H1 (cell line): ENCODE results near the gene GALP. TPM values are rescaled to one million over a fixed set of nuclear protein-coding genes. Genes with fewer than 3 reads are reported as not detected.

Experiments
- CTCF ChIA-PET: fragments of 300-600 bp; sonication (Branson Sonifier 250); formaldehyde crosslinking; loops from one replicate; lab custom pipeline; 2021; ENCODE audit not compliant: partially characterized antibody; lab: Charles Lee
- POLR2A ChIA-PET: fragments of 300-600 bp; sonication (Branson Sonifier 250); formaldehyde crosslinking; loops from one replicate; lab custom pipeline; 2021; ENCODE audit warnings: inconsistent platforms; ENCODE audit not compliant: partially characterized antibody; lab: Charles Lee
- DNase-seq, 2 experiments: peaks; one replicate each; pipeline versions ENCODE4 v3.0.0 to v3.0.0-alpha.2; 2010 to 2022; ENCODE audit warnings: low spot score in 2 of 2, low read depth in 1 of 2, mixed read lengths in 1 of 2
- FAIRE-seq: peaks from 2 replicates; lab custom pipeline; 2011; peaks lifted over from hg19 to GRCh38; lab: Jason Lieb, UNC
- H2AFZ ChIP-seq: 2 replicates; pipeline ENCODE4 v1.8.1; 2012; ENCODE audit warnings: low read length, inconsistent platforms
- H2AK5ac ChIP-seq: 2 replicates; pipeline ENCODE4 v1.6.1; 2013; ENCODE audit warnings: low read depth, low read length
- H2BK120ac ChIP-seq: replicated peaks from 2 replicates; pipeline ENCODE3; 2013; ENCODE audit warnings: low read depth, low read length, inconsistent platforms
- H2BK12ac ChIP-seq: 2 replicates; pipeline ENCODE4 v1.6.1; 2013; ENCODE audit warnings: low read depth, low read length
- H2BK15ac ChIP-seq: 2 replicates; pipeline ENCODE4 v1.6.1; 2013; ENCODE audit warnings: low read length
- H2BK20ac ChIP-seq: 2 replicates; pipeline ENCODE4 v1.6.1; 2013; ENCODE audit warnings: low read length
- H2BK5ac ChIP-seq: 2 replicates; pipeline ENCODE4 v1.6.1; 2013; ENCODE audit warnings: low read depth, low read length
- H3K14ac ChIP-seq: 2 replicates; pipeline ENCODE4 v1.6.1; 2013; ENCODE audit warnings: inconsistent platforms; ENCODE audit not compliant: insufficient read length
- H3K18ac ChIP-seq: 2 replicates; pipeline ENCODE4 v1.6.1; 2013; ENCODE audit warnings: low read length; ENCODE audit errors: extremely low read depth
- H3K23ac ChIP-seq: 2 replicates; pipeline ENCODE4 v1.6.1; 2013; ENCODE audit warnings: inconsistent platforms; ENCODE audit not compliant: insufficient read length
- H3K23me2 ChIP-seq: 2 replicates; pipeline ENCODE4 v1.6.1; 2013; ENCODE audit warnings: low read depth, low read length
- H3K27ac ChIP-seq: 2 replicates; pipeline ENCODE4 v1.6.1; 2011; ENCODE audit warnings: low read depth, low read length, inconsistent platforms
- H3K27me3 ChIP-seq, 4 experiments: replicated peaks in 1 of 4; 1 replicate in 1 of 4; 2 replicates in 3 of 4; pipeline versions ENCODE4 v1.6.1 to v1.8.1; 2011 to 2013; ENCODE audit warnings: low read length in 3 of 4, mild to moderate bottlenecking in 3 of 4, inconsistent platforms in 2 of 4, mixed read lengths in 2 of 4, moderate library complexity in 1 of 4; ENCODE audit not compliant: control insufficient read depth in 3 of 4, insufficient read depth in 3 of 4; ENCODE audit errors: extremely low read depth in 1 of 4
- H3K36me3 ChIP-seq, 4 experiments: 2 replicates each; pipeline versions ENCODE4 v1.6.1 to v1.8.1; 2011 to 2013; ENCODE audit warnings: mild to moderate bottlenecking in 4 of 4, low read length in 3 of 4, moderate library complexity in 2 of 4, control low read depth in 1 of 4, inconsistent platforms in 1 of 4; ENCODE audit not compliant: insufficient read depth in 4 of 4, control insufficient read depth in 2 of 4
- H3K4ac ChIP-seq: replicated peaks from 2 replicates; pipeline ENCODE3; 2013; ENCODE audit warnings: low read length, low read depth, mixed read lengths, inconsistent platforms; ENCODE audit not compliant: insufficient read length
- H3K4me1 ChIP-seq, 4 experiments: replicated peaks in 1 of 4; 1 replicate in 1 of 4; 2 replicates in 3 of 4; pipeline versions ENCODE4 v1.6.1 to v1.8.1; 2011 to 2013; ENCODE audit warnings: low read length in 3 of 4, inconsistent platforms in 2 of 4, mixed read lengths in 1 of 4; ENCODE audit not compliant: insufficient read depth in 4 of 4, control insufficient read depth in 3 of 4
- H3K4me2 ChIP-seq, 2 experiments: 2 replicates each; pipeline versions ENCODE4 v1.6.1 to v1.8.1; 2011 to 2013; ENCODE audit warnings: low read depth in 2 of 2, low read length in 2 of 2, control low read depth in 1 of 2, inconsistent platforms in 1 of 2, mild to moderate bottlenecking in 1 of 2; ENCODE audit not compliant: insufficient read depth in 1 of 2
- H3K4me3 ChIP-seq, 4 experiments: fragments of 200-600, 300-600 bp in 1 of 4; sonication (generic), shearing (Covaris generic), sonication (Bioruptor Twin) in 1 of 4; 2 replicates each; pipeline versions ENCODE4 v1.5.1 to v1.8.1; 2011 to 2016; ENCODE audit warnings: low read length in 4 of 4, low read depth in 3 of 4, control low read depth in 2 of 4, inconsistent platforms in 2 of 4, mild to moderate bottlenecking in 2 of 4, mixed read lengths in 1 of 4, moderate library complexity in 1 of 4; ENCODE audit not compliant: insufficient read depth in 2 of 4; ENCODE audit errors: extremely low read depth in 1 of 4
- H3K56ac ChIP-seq: replicated peaks from 2 replicates; pipeline ENCODE3; 2013; ENCODE audit warnings: low read depth, mild to moderate bottlenecking, mixed read lengths, low read length, inconsistent platforms; ENCODE audit not compliant: insufficient read length
- H3K79me1 ChIP-seq: 2 replicates; pipeline ENCODE4 v1.6.1; 2013; ENCODE audit warnings: low read depth, low read length, control low read depth
- H3K79me2 ChIP-seq, 2 experiments: 2 replicates each; pipeline versions ENCODE4 v1.6.1 to v1.8.1; 2012 to 2013; ENCODE audit warnings: low read length in 2 of 2, mild to moderate bottlenecking in 2 of 2, inconsistent platforms in 1 of 2; ENCODE audit not compliant: insufficient read depth in 2 of 2, control insufficient read depth in 1 of 2
- H3K9ac ChIP-seq, 4 experiments: replicated peaks in 1 of 4; 1 replicate in 1 of 4; 2 replicates in 3 of 4; pipeline versions ENCODE4 v1.6.1 to v1.8.1; 2011 to 2013; ENCODE audit warnings: low read depth in 3 of 4, low read length in 3 of 4, control low read depth in 2 of 4, mild to moderate bottlenecking in 2 of 4, moderate library complexity in 2 of 4, inconsistent platforms in 1 of 4; ENCODE audit errors: extremely low read depth in 1 of 4
- H3K9me3 ChIP-seq, 2 experiments: 2 replicates each; pipeline versions ENCODE4 v1.6.1 to v1.8.1; 2012 to 2013; ENCODE audit warnings: mild to moderate bottlenecking in 2 of 2, moderate library complexity in 2 of 2, control low read depth in 1 of 2, inconsistent platforms in 1 of 2, low read depth in 1 of 2, low read length in 1 of 2, mixed read lengths in 1 of 2; ENCODE audit not compliant: insufficient read depth in 2 of 2
- H4K20me1 ChIP-seq, 2 experiments: replicated peaks in 1 of 2; 2 replicates each; pipeline versions ENCODE3 to v1.8.1; 2011 to 2013; ENCODE audit warnings: inconsistent platforms in 2 of 2, low read length in 2 of 2, mild to moderate bottlenecking in 1 of 2; ENCODE audit not compliant: insufficient read depth in 2 of 2, control insufficient read depth in 1 of 2
- H4K5ac ChIP-seq: 2 replicates; pipeline ENCODE4 v1.6.1; 2013; ENCODE audit warnings: low read length, low read depth, mixed read lengths, inconsistent platforms; ENCODE audit not compliant: insufficient read length
- H4K8ac ChIP-seq: 2 replicates; pipeline ENCODE4 v1.8.0; 2013; ENCODE audit warnings: mild to moderate bottlenecking, moderate library complexity, low read length, inconsistent platforms; ENCODE audit not compliant: insufficient read depth; ENCODE audit errors: extremely low read depth
- H4K91ac ChIP-seq: replicated peaks from 2 replicates; pipeline ENCODE3; 2013; ENCODE audit warnings: low read length, mixed read lengths, inconsistent platforms; ENCODE audit not compliant: insufficient read length
- PHF8 ChIP-seq: fragments of 200-600 bp; sonication (generic); conservative IDR thresholded peaks from 2 replicates; pipeline ENCODE4 v1.7.1; 2012; ENCODE audit warnings: low read depth, mild to moderate bottlenecking, inconsistent platforms, low read length, moderate library complexity
- SIN3A ChIP-seq, 2 experiments: IDR thresholded peaks in 1 of 2; conservative IDR thresholded peaks in 1 of 2; 2 replicates each; pipeline ENCODE4 v1.6.1; 2011 to 2012; ENCODE audit warnings: low read length in 2 of 2, improper control_type of control experiment in 1 of 2, low read depth in 1 of 2, mild to moderate bottlenecking in 1 of 2
- WGBS, 2 experiments: shearing (Covaris generic) in 1 of 2; methylation state at CpG; one replicate each; pipeline versions ENCODE4 v1.1.6 to v1.1.7; 2013 to 2015; ENCODE audit warnings: low lambda C conversion rate in 2 of 2, mixed read lengths in 2 of 2, inconsistent platforms in 1 of 2, low coverage in 1 of 2, missing lambda C conversion rate in 1 of 2; ENCODE audit not compliant: insufficient replicate concordance in 2 of 2, insufficient coverage in 1 of 2, insufficient read length in 1 of 2; ENCODE audit errors: extremely low coverage in 1 of 2, missing lambda C conversion rate in 1 of 2; 5-methylcytosine and 5-hydroxymethylcytosine counted together
- polyA plus RNA-seq, 7 experiments: library from polyadenylated mRNA; depleted of rRNA in 3 of 7; stranded (reverse) in 5 of 7; unstranded in 2 of 7; fragments of >200 nt in 5 of 7; fragments of 200-250 nt in 2 of 7; gene quantifications; 1 replicate in 5 of 7; 2 replicates in 1 of 7; 4 replicates in 1 of 7; pipeline versions ENCODE4 v1.2.1 to v1.2.3, GENCODE V29; 2011 to 2013; ENCODE audit warnings: missing spikeins in 2 of 7, mixed read lengths in 2 of 7
- total RNA-seq: library from RNA; stranded (reverse); fragmentation: NEBNext Ultra II Directional; extraction: Animal tissue kit (Norgen Biotek cat#: 25700); gene quantifications from 2 replicates; pipeline ENCODE4 v1.2.1, GENCODE V29; 2021

Gene GALP
- total and polyA plus RNA-seq, 2 of the 8 experiments (the other 6 are each of a cell fraction or from before 2014, with no cell fraction given) = 0.14 TPM; not detected in 1

- Histone ChIP-seq H3K9ac (peak overlapping the region in 3 of 4 experiments; percentile 40 to 79 (median 60); a peak in 6 of 7 replicates), H4K5ac (no peak overlapping the region), H2BK120ac (no peak overlapping the region), H2BK20ac (no peak overlapping the region), H3K9me3 (no peaks in the 10 kb centered on the region), H4K8ac (no peak overlapping the region), H3K79me1 (peaks cover 10% of the 10 kb centered on the region), H2BK5ac (peak overlapping the region; percentile 48; the same call in 1 of the 2 replicates), H3K79me2 (peaks cover 0 to 30% of the 10 kb centered on the region in 2 experiments; a peak in 2 of 4 replicates), H3K4me1 (peaks cover 2 to 12% (median 5%) of the 10 kb centered on the region in 4 experiments; a peak in 5 of 7 replicates), H3K23ac (no peak overlapping the region), H2BK15ac (no peak overlapping the region), H3K27me3 (no peaks in the 10 kb centered on the region), H4K91ac (peak overlapping the region; percentile 88), H3K14ac (no peak overlapping the region), H3K4me2 (peak overlapping the region; percentile 73 to 93), H2BK12ac (no peak overlapping the region), H2AK5ac (no peak overlapping the region), H3K27ac (0 out of 2 replicates have a peak overlapping the region, but pooled peaks have one; percentile 52), H3K4ac (peak overlapping the region; percentile 53), H3K36me3 (no peaks in the 10 kb centered on the region), H2AFZ (no peak overlapping the region), H3K23me2 (peaks cover 10% of the 10 kb centered on the region; the same call in 1 of the 2 replicates), H3K4me3 (peak overlapping the region; percentile 70 to 78 (median 70)), H4K20me1 (peaks cover 0 to 12% of the 10 kb centered on the region in 2 experiments), H3K56ac (peak overlapping the region; percentile 49), H3K18ac (peak overlapping the region; percentile 26; the same call in 1 of the 2 replicates)
- WGBS, 2 experiments = 10% methylated on average over 15 of the region's 26 CpGs; no CpG with 5 or more reads in 1 of the 2 experiments
- ChIA-PET POLR2A (interaction anchor here (0.7 to 5.2 kb wide), 6 partner anchors 13 to 494 kb away, joined by 3 to 21 read pairs (median 4); partner anchors contain the start of gene ZNF787), CTCF (interaction anchor here (0.8 to 6.5 kb wide), 8 partner anchors 12 to 81 kb away, joined by 3 to 47 read pairs (median 4); no protein-coding TSS in a partner anchor)
- FAIRE-seq = no peak
- TF ChIP-seq SIN3A (conservative IDR thresholded peaks at IDR 0.05 in 1 of 2, IDR thresholded peaks at IDR 0.05 in 1 of 2; ENCODE audit: low read depth in 1 of 2, low read length in 2 of 2) (no peak), PHF8 (0 out of 2 replicates have a peak, but pooled peaks have one; percentile 33)
- DNase-seq = peak in 1 of 2 experiments; percentile 60
These were observed 34.3 kb upstream of the GALP start for GRCh38 chr19:56141417-56141993.
